Fibroblast of skin of scalp (primary cell): Measurements from ENCODE around the gene IFNA5.

Source experiments
- DNase-seq: peaks from one replicate; pipeline ENCODE4 v3.0.0-alpha.2; 2013

IFNA5 gene

GRCh38 chr9:21289848-21290247, 15.3 kb downstream of the IFNA5 start:
- DNase-seq: no peak

- DNase-seq: no peak
These were observed 17.8 kb downstream of the IFNA5 start for GRCh38 chr9:21287280-21287679.

- no peak for DNase-seq
These were observed 18.5 kb downstream of the IFNA5 start for GRCh38 chr9:21286659-21287058.

- no peak for DNase-seq
These were observed 19.0 kb downstream of the IFNA5 start for GRCh38 chr9:21286099-21286498.

- no peak for DNase-seq
These were observed 23.8 kb downstream of the IFNA5 start for GRCh38 chr9:21281275-21281674.

GRCh38 chr9:21268347-21268657, 36.8 kb downstream of the IFNA5 start:
- no peak for DNase-seq

- no peak for DNase-seq
These were observed 37.4 kb downstream of the IFNA5 start for GRCh38 chr9:21267485-21268346.

GRCh38 chr9:21266733-21267484, 38.2 kb downstream of the IFNA5 start:
- no peak for DNase-seq

GRCh38 chr9:21265421-21266189, 39.5 kb downstream of the IFNA5 start:
- DNase-seq: no peak

- no peak for DNase-seq
These were observed 49.4 kb downstream of the IFNA5 start for GRCh38 chr9:21255538-21256212.
